ENCODE data around the gene NAGK.
"Not testable (repeated sequence)": the region's sequence is repeated elsewhere in the genome, so short reads cannot be mapped to it uniquely, and the experiment has no call there.

DNA sequence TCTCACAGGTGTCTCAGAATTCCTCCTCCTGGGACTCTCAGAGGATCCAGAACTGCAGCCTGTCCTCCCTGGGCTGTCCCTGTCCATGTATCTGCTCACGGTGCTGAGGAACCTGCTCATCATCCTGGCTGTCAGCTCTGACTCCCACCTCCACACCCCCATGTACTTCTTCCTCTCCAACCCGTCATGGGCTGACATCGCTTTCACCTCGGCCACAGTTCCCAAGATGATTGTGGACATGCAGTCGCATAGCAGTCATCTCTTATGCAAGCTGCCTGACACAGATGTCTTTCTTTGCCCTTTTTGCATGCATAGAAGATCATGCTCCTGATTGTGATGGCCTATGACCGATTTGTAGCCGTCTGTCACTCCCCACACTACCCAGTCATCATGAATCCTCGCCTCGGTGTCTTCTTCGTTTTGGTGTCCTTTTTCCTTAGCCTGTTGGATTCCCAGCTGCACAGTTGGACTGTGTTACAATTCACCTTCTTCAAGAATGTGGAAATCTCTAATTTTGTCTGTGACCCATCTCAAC is 13.2 kb upstream of the NAGK start:
- TF ChIP-seq CTCF, EP300 (IDR thresholded peaks at IDR 0.05): not testable (repeated sequence)
